ENCODE measurements around the gene TRIM2.

GRCh38 chr4:153227469-153228075 lies 23.3 kb downstream of the TRIM2 start:
- TF ChIP-seq CTCF (IDR thresholded peaks at IDR 0.05), result no peak
- TF ChIP-seq POLR2A (IDR thresholded peaks at IDR 0.05), result no peak
- TF ChIP-seq POLR2AphosphoS5 (IDR thresholded peaks at IDR 0.05; ENCODE audit: insufficient read depth in 1 of 2, low read depth in 1 of 2), result no peak

All from vagina (tissue), 2 donors.